ENCODE data around the gene STAB2. TPM values are rescaled to one million over a fixed set of nuclear protein-coding genes. Genes with fewer than 3 reads are reported as not detected.

The STAB2 gene
- total RNA-seq, 1 experiment from 2014 or later = not detected

DNA sequence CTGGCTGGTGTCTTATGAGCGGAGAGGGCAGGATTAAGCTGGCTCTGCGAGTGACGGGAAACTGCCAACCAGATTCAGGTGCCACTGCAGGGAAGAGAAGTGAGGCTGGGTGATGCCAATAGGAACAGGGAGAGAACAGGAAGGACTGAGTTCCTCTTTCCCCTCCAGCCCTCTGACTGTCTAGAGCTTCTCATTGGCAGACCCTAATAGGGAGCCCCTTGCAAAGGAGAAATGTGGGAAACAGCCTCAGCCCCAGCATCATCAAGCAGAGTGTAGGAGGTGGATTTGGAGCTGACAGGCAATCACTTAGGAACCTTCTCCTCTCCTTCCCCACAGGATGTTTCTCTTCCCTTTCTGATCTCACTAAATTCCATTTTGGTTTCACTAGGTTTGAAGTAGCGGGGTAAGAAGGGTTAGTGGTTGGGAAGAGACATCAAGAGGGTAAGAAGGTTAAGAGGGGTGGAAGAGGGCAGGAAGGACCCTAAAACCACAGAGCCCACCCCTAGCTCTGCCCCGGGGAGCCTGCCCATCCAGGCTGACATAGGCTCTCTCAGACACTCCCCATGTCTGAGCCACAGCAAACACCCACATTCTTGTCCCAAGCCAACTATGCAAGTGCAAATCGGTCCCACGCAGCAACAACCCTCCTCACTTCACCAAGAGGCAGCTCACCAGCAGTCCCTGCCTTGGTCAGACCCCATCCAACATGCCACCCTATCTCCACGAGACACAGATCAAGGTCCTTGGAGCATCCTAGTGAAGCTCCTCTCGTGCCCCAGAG lies 111.1 kb downstream of the STAB2 start:
- no peak overlapping the region for H3K27ac ChIP-seq (ENCODE audit: low read depth, low read length)
- no peak overlapping the region for H3K4me2 ChIP-seq (ENCODE audit: low read length)
- POLR2A ChIA-PET = no interaction called here
- H3K4me1 ChIP-seq (ENCODE audit: control insufficient read depth in 1 of 2, insufficient read depth in 2 of 2, low read length in 2 of 2) = no peaks in the 10 kb centered on the region
- no peaks in the 10 kb centered on the region for H3K79me2 ChIP-seq (ENCODE audit: insufficient read depth, low read length)
- no peak overlapping the region for H3K9ac ChIP-seq (ENCODE audit: low read length)
- CTCF ChIA-PET = interaction anchor here (2.2 kb wide), 1 partner anchor 65 kb away, joined by 4 read pairs; no protein-coding TSS in a partner anchor
- H2AFZ ChIP-seq (ENCODE audit: low read depth, low read length, poor library complexity, severe bottlenecking) = no peak overlapping the region
- RAD21 ChIA-PET (ENCODE audit: low non-redundant PET in 1 of 2, low total read pairs in 2 of 2, uncharacterized antibody in 2 of 2, unreplicated experiment in 2 of 2) = no interaction called here
- no peaks in the 10 kb centered on the region for H3K9me3 ChIP-seq (ENCODE audit: control insufficient read depth in 1 of 2, insufficient read depth in 1 of 2, low read depth in 1 of 2, low read length in 2 of 2)
- ATAC-seq (no peak; the same call in 1 of the 2 replicates), DNase-seq (ENCODE audit: low read depth, low spot score) (no peak)
- H3K9me2 ChIP-seq (ENCODE audit: insufficient read depth) = no peaks in the 10 kb centered on the region
- intact Hi-C loops (cut with micrococcal nuclease) = loop anchor here (5.0 kb wide), 1 partner anchor 61 kb away; no protein-coding TSS in a partner anchor
- TF ChIP-seq YY1 (IDR thresholded peaks at IDR 0.05; ENCODE audit: extremely low read depth, insufficient replicate concordance, low read depth, low read length) (no peak), CEBPB (IDR thresholded peaks at IDR 0.05; ENCODE audit: low read depth) (no peak), EGR1 (IDR thresholded peaks at IDR 0.05; ENCODE audit: low read depth) (no peak), TCF7L2 (IDR thresholded peaks at IDR 0.05; ENCODE audit: borderline replicate concordance, extremely low read depth, insufficient read depth, insufficient read length) (no peak), POLR2A (IDR thresholded peaks at IDR 0.05; ENCODE audit: borderline replicate concordance, extremely low read depth, insufficient read depth, insufficient read length) (no peak), SP1 (IDR thresholded peaks at IDR 0.05; ENCODE audit: low read depth) (no peak)
- H3K36me3 ChIP-seq (ENCODE audit: control insufficient read depth in 1 of 2, insufficient read depth in 2 of 2, low read length in 2 of 2) = no peaks in the 10 kb centered on the region
- H3K27me3 ChIP-seq (ENCODE audit: insufficient read depth, low read length) = peaks cover 35% of the 10 kb centered on the region
- no peaks in the 10 kb centered on the region for H4K20me1 ChIP-seq (ENCODE audit: insufficient read depth)
- no TSS peak for BruUV-seq (replicated peaks)
- H3K4me3 ChIP-seq (replicated peaks in 1 of 2; ENCODE audit: low read depth in 1 of 2, low read length in 2 of 2) = no peak overlapping the region

GRCh38 chr12:103698752-103699560 lies 111.9 kb downstream of the STAB2 start:
- H3K36me3 ChIP-seq (ENCODE audit: control insufficient read depth in 1 of 2, insufficient read depth in 2 of 2, low read length in 2 of 2) = no peaks in the 10 kb centered on the region
- no TSS peak for BruUV-seq (replicated peaks)
- no peak overlapping the region for H3K27ac ChIP-seq (ENCODE audit: low read depth, low read length)
- no peak overlapping the region for H2AFZ ChIP-seq (ENCODE audit: low read depth, low read length, poor library complexity, severe bottlenecking)
- no peak for DNase-seq (ENCODE audit: low read depth, low spot score)
- peaks cover 35% of the 10 kb centered on the region for H3K27me3 ChIP-seq (ENCODE audit: insufficient read depth, low read length)
- no peak for ATAC-seq
- no peak overlapping the region for H3K4me2 ChIP-seq (ENCODE audit: low read length)
- no peak overlapping the region for H3K4me3 ChIP-seq (replicated peaks in 1 of 2; ENCODE audit: low read depth in 1 of 2, low read length in 2 of 2)
- intact Hi-C loops (cut with micrococcal nuclease) = loop anchor here (5.0 kb wide), 1 partner anchor 62 kb away; no protein-coding TSS in a partner anchor
- no peaks in the 10 kb centered on the region for H3K9me3 ChIP-seq (ENCODE audit: control insufficient read depth in 1 of 2, insufficient read depth in 1 of 2, low read depth in 1 of 2, low read length in 2 of 2)
- ChIA-PET CTCF (interaction anchor here (2.2 kb wide), 1 partner anchor 66 kb away, joined by 4 read pairs; no protein-coding TSS in a partner anchor), RAD21 (ENCODE audit: low non-redundant PET in 1 of 2, low total read pairs in 2 of 2, uncharacterized antibody in 2 of 2, unreplicated experiment in 2 of 2) (no interaction called here), POLR2A (no interaction called here)
- TF ChIP-seq CEBPB (IDR thresholded peaks at IDR 0.05; ENCODE audit: low read depth) = no peak
- TF ChIP-seq TCF7L2 (IDR thresholded peaks at IDR 0.05; ENCODE audit: borderline replicate concordance, extremely low read depth, insufficient read depth, insufficient read length) = no peak
- no peaks in the 10 kb centered on the region for H3K4me1 ChIP-seq (ENCODE audit: control insufficient read depth in 1 of 2, insufficient read depth in 2 of 2, low read length in 2 of 2)
- no peaks in the 10 kb centered on the region for H3K79me2 ChIP-seq (ENCODE audit: insufficient read depth, low read length)
- no peak overlapping the region for H3K9ac ChIP-seq (ENCODE audit: low read length)
- no peaks in the 10 kb centered on the region for H4K20me1 ChIP-seq (ENCODE audit: insufficient read depth)
- no peaks in the 10 kb centered on the region for H3K9me2 ChIP-seq (ENCODE audit: insufficient read depth)
